ENCODE data around the gene TUT7. TPM values are rescaled to one million over a fixed set of nuclear protein-coding genes. Genes with fewer than 3 reads are reported as not detected.

Gene TUT7
- total and polyA plus RNA-seq, 4 donors, result 15.5 to 47.7 (median 26.2) TPM

DNA sequence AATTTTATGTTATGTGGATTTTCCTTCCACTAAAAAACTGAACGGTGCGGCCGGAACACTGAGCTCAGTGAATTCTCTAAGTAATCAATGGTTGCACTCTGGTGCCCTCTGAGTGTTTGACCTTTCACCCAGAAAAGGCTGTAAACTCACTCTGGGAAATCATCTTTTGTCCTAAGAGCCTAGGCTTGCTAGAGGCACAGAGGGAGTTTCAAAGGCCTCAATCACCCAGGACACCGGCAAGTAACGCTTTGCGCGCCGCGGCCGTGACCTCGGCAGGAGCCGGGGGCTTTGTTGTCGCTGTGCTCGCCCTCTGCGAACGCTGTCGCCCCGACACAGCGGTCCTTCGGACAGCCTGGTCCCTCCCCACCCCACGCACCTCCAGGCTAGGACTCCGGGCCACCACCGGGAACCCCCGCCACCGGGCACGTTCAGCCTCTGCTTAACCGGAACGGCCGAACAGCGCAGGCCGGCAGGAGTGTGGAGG, 72.6 kb downstream of the TUT7 start:
- peaks cover 0 to 3% (median 0%) of the 10 kb centered on the region in 4 donors for H3K36me3 ChIP-seq (ENCODE audit: control insufficient read depth in 4 of 4, insufficient read depth in 4 of 4, low read length in 4 of 4)
- peaks cover 6 to 32% (median 8%) of the 10 kb centered on the region in 5 donors for H3K4me1 ChIP-seq (ENCODE audit: control insufficient read depth in 5 of 5, insufficient read depth in 5 of 5, low read length in 5 of 5)
- H3K4me3 ChIP-seq, result peak overlapping the region; percentile 90
- no peak for ATAC-seq (ENCODE audit: insufficient read depth, low FRiP score)
- peak overlapping the region; percentile 85 to 94 for H3K9ac ChIP-seq (ENCODE audit: insufficient read depth in 1 of 2, low read length in 2 of 2)
- DNase-seq, result peak in 1 of 3 donors; percentile 40
- H3K27ac ChIP-seq (ENCODE audit: low read depth in 1 of 2, low read length in 1 of 2), result peak overlapping the region; percentile 97 to 98
- WGBS, 2 donors, result 1 to 2% methylated on average over 31 of the region's 31 CpGs
- TF ChIP-seq, protein P1, sequence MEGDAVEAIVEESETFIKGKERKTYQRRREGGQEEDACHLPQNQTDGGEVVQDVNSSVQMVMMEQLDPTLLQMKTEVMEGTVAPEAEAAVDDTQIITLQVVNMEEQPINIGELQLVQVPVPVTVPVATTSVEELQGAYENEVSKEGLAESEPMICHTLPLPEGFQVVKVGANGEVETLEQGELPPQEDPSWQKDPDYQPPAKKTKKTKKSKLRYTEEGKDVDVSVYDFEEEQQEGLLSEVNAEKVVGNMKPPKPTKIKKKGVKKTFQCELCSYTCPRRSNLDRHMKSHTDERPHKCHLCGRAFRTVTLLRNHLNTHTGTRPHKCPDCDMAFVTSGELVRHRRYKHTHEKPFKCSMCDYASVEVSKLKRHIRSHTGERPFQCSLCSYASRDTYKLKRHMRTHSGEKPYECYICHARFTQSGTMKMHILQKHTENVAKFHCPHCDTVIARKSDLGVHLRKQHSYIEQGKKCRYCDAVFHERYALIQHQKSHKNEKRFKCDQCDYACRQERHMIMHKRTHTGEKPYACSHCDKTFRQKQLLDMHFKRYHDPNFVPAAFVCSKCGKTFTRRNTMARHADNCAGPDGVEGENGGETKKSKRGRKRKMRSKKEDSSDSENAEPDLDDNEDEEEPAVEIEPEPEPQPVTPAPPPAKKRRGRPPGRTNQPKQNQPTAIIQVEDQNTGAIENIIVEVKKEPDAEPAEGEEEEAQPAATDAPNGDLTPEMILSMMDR (IDR thresholded peaks at IDR 0.05; ENCODE audit: control extremely low read depth, extremely low read depth), result no peak
- no peaks in the 10 kb centered on the region for H3K27me3 ChIP-seq (ENCODE audit: control insufficient read depth in 3 of 3, insufficient read depth in 3 of 3, low read length in 2 of 3)
- H3K9me3 ChIP-seq (ENCODE audit: control insufficient read depth in 4 of 4, insufficient read depth in 3 of 4, low read length in 3 of 4), result no peaks in the 10 kb centered on the region

DNA sequence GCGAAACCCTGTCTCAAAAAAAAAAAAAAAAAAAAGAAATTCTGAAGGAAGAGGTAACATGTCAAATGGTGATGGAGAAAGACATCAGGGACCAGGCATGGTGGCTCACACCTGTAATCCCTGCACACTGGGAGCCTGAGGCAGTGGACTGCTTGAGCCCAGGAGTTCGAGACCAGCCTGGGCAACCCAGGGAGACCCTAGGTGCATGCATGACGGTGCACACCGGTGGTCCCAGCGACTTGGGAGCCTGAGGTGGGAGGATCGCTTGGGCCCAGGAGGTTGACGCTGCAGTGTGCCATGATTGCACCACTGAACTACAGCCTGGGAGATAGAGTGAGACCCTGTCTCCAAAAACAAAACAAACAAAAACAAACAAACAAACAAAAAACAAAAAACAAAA, 73.6 kb downstream of the TUT7 start:
- TF ChIP-seq, protein P1 (IDR thresholded peaks at IDR 0.05; ENCODE audit: control extremely low read depth, extremely low read depth), result no peak
- H3K27ac ChIP-seq (ENCODE audit: low read depth in 1 of 2, low read length in 1 of 2), result no peak overlapping the region
- DNase-seq (no peak), ATAC-seq (ENCODE audit: insufficient read depth, low FRiP score) (no peak)
- H3K36me3 ChIP-seq (ENCODE audit: control insufficient read depth in 4 of 4, insufficient read depth in 4 of 4, low read length in 4 of 4), result peaks cover 0 to 3% (median 1%) of the 10 kb centered on the region in 4 donors
- H3K27me3 ChIP-seq (ENCODE audit: control insufficient read depth in 3 of 3, insufficient read depth in 3 of 3, low read length in 2 of 3), result no peaks in the 10 kb centered on the region
- 94 to 95% methylated on average over 7 of the region's 7 CpGs for WGBS, 2 donors
- no peak overlapping the region for H3K9ac ChIP-seq (ENCODE audit: insufficient read depth in 1 of 2, low read length in 2 of 2)
- H3K4me3 ChIP-seq, result no peak overlapping the region
- H3K4me1 ChIP-seq (ENCODE audit: control insufficient read depth in 5 of 5, insufficient read depth in 5 of 5, low read length in 5 of 5), result peaks cover 6 to 29% (median 11%) of the 10 kb centered on the region in 5 donors
- H3K9me3 ChIP-seq (ENCODE audit: control insufficient read depth in 4 of 4, insufficient read depth in 3 of 4, low read length in 3 of 4), result no peaks in the 10 kb centered on the region

DNA sequence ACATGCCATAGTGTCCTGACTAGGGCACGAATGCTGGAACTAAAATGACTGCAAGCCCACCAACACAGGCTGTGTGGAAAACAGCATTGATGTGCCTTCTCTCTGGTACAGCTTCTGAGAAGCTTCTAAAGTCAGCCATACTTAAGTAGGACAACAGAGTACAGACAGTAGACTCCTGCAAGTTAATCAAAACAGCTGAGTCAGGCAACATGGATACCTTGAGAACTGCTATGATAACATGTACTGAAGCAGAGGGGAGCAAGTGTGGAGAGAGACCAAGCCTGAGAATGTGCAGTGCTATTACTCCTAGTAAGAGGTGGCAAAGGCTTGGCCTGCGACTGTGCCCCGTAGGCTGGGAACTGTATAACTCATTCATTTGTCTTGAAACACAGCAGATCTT, 74.4 kb downstream of the TUT7 start:
- peaks cover 6 to 27% (median 13%) of the 10 kb centered on the region in 5 donors for H3K4me1 ChIP-seq (ENCODE audit: control insufficient read depth in 5 of 5, insufficient read depth in 5 of 5, low read length in 5 of 5)
- H3K9ac ChIP-seq (ENCODE audit: insufficient read depth in 1 of 2, low read length in 2 of 2), result no peak overlapping the region
- peaks cover 0 to 3% (median 1%) of the 10 kb centered on the region in 4 donors for H3K36me3 ChIP-seq (ENCODE audit: control insufficient read depth in 4 of 4, insufficient read depth in 4 of 4, low read length in 4 of 4)
- no peaks in the 10 kb centered on the region for H3K9me3 ChIP-seq (ENCODE audit: control insufficient read depth in 4 of 4, insufficient read depth in 3 of 4, low read length in 3 of 4)
- no peak for ATAC-seq (ENCODE audit: insufficient read depth, low FRiP score)
- 94 to 96% methylated on average over 3 of the region's 3 CpGs for WGBS, 2 donors
- TF ChIP-seq, protein P1 (IDR thresholded peaks at IDR 0.05; ENCODE audit: control extremely low read depth, extremely low read depth), result no peak
- H3K27me3 ChIP-seq (ENCODE audit: control insufficient read depth in 3 of 3, insufficient read depth in 3 of 3, low read length in 2 of 3), result no peaks in the 10 kb centered on the region
- no peak for DNase-seq
- H3K27ac ChIP-seq (ENCODE audit: low read depth in 1 of 2, low read length in 1 of 2), result no peak overlapping the region
- no peak overlapping the region for H3K4me3 ChIP-seq

DNA sequence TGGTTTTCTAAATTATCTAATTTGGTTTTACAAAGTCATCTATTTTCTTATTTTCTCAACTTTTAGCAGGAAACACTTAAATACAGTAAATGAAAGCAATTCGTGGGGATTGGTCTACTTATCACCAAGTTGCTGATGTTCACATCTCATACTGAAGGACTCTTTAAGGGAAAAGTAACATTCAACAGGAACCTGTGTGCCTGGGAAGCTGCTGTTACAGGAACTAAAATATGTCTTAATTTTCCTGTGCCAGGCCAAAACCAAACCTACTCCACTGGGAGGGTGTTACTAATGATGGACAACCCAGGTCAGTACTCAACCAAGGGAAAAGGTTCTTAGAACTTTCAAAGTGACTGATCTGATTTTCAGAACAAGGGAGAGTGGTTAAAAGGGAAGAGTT, 77.1 kb downstream of the TUT7 start:
- WGBS, 2 donors, result 20 to 28% methylated on average over 1 of the region's 1 CpG
- Histone ChIP-seq H3K9ac (ENCODE audit: insufficient read depth in 1 of 2, low read length in 2 of 2) (no peak overlapping the region), H3K36me3 (ENCODE audit: control insufficient read depth in 4 of 4, insufficient read depth in 4 of 4, low read length in 4 of 4) (peaks cover 9 to 13% (median 11%) of the 10 kb centered on the region in 4 donors), H3K4me1 (ENCODE audit: control insufficient read depth in 5 of 5, insufficient read depth in 5 of 5, low read length in 5 of 5) (peaks cover 0 to 26% (median 10%) of the 10 kb centered on the region in 5 donors), H3K27me3 (ENCODE audit: control insufficient read depth in 3 of 3, insufficient read depth in 3 of 3, low read length in 2 of 3) (no peaks in the 10 kb centered on the region), H3K9me3 (ENCODE audit: control insufficient read depth in 4 of 4, insufficient read depth in 3 of 4, low read length in 3 of 4) (no peaks in the 10 kb centered on the region), H3K4me3 (no peak overlapping the region), H3K27ac (ENCODE audit: low read depth in 1 of 2, low read length in 1 of 2) (no peak overlapping the region)
- DNase-seq, result no peak
- ATAC-seq (ENCODE audit: insufficient read depth, low FRiP score), result no peak
- TF ChIP-seq, protein P1 (IDR thresholded peaks at IDR 0.05; ENCODE audit: control extremely low read depth, extremely low read depth), result no peak

Data from lung (tissue), 12 donors.